ENCODE data around the gene DGAT2.

GRCh38 chr11:75771646-75772410 is 3.2 kb downstream of the DGAT2 start:
- TF ChIP-seq CTCF (conservative IDR thresholded peaks at IDR 0.05) (no peak), ZFX (IDR thresholded peaks at IDR 0.05) (no peak)

All from C4-2B (cell line).